RPMI8226 (cell line): ENCODE data around the gene RHBDL3.
"Not testable (repeated sequence)": the region's sequence is repeated elsewhere in the genome, so short reads cannot be mapped to it uniquely, and the experiment has no call there.

ENCODE experiments used
- DNase-seq: peaks from one replicate; pipeline ENCODE4 v3.0.0-alpha.2; 2015

RHBDL3 gene

DNA sequence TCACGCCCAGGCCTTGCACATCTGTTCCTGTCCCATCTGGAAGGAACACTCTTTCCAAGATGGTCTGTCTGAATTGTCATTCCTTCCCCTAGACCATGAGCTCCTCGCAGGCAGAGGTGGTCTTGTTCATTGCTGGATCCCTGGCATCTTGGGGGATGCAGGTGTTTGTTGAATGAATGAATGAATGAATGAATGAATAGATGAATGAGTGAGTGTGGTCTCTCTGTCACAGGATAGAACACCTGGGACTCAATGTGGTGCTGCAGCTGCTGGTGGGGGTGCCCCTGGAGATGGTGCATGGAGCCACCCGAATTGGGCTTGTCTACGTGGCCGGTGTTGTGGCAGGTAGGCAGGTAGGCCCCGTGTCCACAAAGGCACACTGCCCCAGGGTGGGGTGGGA lies 32.2 kb downstream of the RHBDL3 start:
- DNase-seq = no peak

GRCh38 chr17:32298298-32298697 lies 32.7 kb downstream of the RHBDL3 start:
- no peak for DNase-seq

- DNase-seq = no peak
Observed at GRCh38 chr17:32298721-32299579, 33.3 kb downstream of the RHBDL3 start.

GRCh38 chr17:32299580-32300164 lies 34.0 kb downstream of the RHBDL3 start:
- DNase-seq = no peak

DNA sequence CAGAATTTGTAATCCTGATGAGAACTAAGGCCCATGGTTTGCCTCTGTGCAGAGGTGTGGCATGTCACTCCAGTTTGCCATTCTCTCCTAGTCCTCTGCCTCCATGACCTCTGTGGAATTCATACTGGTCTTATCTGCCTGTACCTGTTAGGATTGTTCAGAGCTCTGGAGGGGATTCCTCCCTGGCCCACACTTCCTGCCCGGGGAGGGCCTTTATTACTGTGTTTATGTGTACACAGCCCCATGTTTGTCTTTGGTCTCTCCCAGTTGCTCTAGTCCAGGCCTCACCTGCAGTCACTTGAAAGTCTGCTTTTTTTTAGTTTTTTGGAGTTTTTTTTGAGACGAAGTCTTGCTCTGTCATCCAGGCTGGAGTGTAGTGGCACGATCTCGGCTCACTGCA lies 36.4 kb downstream of the RHBDL3 start:
- DNase-seq = no peak

GRCh38 chr17:32302860-32303649 lies 37.4 kb downstream of the RHBDL3 start:
- DNase-seq = no peak

DNA sequence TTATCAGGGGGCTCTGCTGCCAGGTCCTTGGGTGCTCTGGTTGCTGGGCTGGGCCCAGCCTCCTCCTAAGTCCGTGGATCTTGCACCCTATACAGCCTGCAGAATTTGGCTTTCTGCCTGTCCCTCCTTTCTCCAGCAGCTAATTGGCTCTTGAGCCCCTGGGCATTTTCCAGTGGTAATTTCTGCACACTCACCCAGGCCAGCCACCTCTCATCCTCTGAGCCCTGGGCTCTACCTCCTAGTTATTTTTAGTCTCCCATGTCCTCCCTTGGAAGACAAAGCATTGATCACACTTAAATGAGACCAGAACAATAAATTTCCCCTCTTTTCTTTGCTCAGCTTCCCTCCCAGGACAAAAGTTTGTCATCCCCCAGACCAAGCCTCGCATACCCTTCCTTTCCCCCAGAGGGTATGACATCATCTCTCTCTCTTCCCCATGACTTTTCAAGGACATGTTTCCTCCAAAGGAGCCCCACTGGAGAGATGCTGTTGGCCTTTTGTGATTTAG lies 38.2 kb downstream of the RHBDL3 start:
- DNase-seq = no peak

DNA sequence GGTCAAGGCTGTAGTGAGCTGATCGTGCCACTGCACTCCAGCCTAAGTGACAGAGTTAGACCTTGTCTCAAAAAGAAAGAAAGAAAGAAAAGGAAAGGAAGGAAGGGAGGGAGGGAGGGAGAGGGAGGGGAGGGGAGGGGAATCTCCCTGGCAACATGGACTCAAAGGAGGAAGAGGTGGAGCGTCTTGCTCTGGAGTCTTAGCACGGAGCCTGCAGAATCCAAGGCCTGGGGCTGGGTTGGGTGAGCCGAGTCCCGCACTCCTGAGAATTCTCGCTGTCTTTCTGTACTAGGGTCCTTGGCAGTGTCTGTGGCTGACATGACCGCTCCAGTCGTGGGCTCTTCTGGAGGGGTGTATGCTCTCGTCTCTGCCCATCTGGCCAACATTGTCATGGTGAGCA lies 39.4 kb downstream of the RHBDL3 start:
- no peak for DNase-seq

DNA sequence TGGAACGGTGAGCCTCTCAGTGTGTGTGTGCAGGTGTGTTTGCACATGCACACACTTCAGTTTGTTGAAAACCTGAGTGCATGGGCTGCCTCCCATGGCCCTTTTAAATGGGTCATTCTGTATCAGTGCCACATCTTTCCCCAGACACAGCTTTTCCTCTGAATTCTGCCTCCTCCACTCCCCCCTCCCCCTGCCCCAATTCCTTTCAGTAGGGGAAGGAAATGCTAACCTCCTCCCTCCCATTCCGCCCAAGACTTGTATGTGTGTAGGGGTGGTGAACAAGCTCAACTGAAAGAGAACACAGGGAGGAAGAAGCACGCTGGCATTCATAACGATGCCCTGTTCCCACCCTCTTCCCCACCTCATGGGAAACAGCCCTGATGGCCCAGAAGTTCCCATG lies 42.0 kb downstream of the RHBDL3 start:
- DNase-seq = no peak

DNA sequence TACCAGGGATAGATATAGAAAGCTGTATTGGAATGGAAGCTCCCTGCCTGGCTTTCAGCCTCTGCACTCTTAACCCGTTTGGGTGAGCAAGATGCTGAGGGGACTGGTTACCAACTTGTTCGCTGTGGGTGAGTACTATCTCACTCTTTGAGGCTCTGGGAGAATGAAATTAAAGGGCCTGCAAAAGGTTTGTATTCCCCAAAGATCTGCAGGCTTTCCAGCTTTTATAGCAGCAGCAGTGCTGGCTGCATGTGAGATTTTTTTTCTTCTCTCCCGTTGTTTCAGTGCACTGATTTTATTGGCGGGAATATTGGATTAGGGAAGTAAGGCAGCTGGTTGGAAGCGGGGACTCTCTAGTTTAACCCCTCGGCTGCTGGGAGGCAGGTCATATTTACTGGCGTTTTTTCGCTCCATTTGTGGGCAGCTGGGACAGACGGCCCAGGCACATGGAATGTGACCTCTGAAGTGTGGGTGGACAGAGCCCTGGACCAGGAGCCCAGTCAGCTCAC lies 45.5 kb downstream of the RHBDL3 start:
- no peak for DNase-seq

GRCh38 chr17:32314636-32315035 lies 49.0 kb downstream of the RHBDL3 start:
- DNase-seq = no peak

DNA sequence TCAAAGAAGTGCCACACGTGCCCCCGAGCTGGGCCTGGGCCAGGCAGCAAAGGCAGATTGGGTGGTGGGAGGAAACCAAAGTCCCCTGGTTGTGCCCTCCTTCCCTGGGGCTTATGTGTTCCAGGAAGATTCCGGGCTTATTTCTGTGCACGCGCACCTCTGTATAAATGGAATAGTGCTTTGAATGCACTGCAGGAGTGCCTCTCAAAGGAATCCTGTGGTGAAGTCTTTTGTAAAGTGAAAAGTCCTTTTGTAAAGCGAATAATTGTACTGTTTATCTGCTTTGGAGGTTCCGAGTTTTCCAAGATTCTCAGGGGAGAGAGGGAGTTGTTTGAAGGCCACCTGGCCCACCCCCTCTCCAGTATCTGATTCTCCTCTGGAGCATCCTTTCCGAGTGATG lies 49.5 kb downstream of the RHBDL3 start:
- no peak for DNase-seq

DNA sequence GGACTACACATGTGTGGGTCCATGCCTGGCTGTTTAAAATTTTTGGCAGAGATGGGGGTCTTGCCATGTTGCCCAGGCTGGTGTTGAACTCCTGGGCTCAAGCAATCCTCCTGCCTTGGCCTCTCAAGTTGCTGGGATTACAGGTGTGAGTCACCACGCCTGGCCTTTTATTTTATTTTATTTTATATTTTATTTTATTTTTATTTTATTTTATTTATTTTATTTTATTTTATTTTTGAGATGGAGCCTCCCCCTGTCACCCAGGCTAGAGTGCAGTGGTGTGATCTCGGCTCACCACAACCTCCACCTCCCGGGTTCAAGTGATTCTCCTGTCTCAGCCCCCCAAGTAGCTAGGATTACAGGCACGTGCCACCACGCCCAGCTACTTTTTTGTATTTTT lies 51.0 kb downstream of the RHBDL3 start:
- DNase-seq = not testable (repeated sequence)

- DNase-seq = no peak
Observed at GRCh38 chr17:32317353-32317752, 51.7 kb downstream of the RHBDL3 start.

DNA sequence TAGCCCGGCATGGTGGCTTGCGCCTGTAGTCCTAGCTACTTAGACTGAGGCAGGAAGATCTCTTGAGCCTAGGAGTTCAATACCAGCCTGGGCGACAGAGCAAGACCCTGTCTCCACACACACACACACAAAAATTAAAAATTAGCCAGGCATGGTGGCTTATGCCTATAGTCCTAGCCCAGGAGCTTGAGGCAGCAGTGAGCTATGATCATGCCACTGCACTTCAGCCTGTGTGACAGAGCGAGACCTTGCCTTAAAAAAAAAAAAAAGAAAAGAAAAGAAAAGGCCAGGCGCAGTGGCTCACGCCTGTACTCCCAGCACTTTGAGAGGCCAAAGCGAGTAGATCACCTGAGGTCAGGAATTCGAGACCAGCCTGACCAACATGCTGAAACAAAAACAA lies 52.4 kb downstream of the RHBDL3 start:
- no peak for DNase-seq

- peak; percentile 76 for DNase-seq
Observed at GRCh38 chr17:32319548-32319905, 53.9 kb downstream of the RHBDL3 start.

DNA sequence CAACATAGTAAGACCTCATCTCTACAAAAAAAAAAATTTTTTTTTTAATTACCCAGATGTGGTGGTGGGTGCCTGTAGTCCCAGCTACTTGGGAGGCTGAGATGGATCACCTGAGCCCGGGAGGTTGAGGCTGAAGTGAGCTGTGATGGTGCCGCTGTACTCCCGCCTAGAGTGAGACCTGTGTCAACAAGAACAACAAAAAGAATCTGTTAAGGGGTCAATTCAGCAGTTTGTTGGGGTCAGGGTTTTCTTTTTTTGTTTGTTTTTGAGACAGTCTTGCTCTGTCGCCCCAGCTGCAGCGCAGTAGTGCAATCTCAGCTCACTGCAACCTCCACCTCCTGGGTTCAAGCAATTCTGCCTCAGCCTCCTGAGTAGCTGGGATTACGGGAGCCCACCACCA lies 54.4 kb downstream of the RHBDL3 start:
- DNase-seq = not testable (repeated sequence)

GRCh38 chr17:32320847-32321246 lies 55.2 kb downstream of the RHBDL3 start:
- DNase-seq = no peak

DNA sequence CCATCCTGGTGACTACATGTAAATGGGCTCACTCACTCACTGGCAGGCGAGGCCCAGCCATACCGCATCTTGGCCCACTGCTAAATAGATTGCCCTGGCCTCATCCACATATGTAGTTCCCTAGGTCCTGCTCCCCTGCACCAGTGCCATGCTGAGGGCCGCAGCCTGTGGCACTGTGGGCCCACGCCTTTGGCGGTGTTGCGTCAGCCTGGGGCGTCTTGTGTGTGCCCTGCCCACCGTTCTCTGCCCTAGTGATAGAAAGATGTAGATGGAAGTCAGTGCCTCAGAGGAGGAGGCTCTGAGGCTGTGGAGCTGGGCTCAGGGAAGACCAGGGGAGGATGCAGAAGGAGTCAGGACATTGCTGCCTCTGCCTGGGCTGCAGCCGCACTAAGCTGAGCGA lies 57.4 kb downstream of the RHBDL3 start:
- no peak for DNase-seq

DNA sequence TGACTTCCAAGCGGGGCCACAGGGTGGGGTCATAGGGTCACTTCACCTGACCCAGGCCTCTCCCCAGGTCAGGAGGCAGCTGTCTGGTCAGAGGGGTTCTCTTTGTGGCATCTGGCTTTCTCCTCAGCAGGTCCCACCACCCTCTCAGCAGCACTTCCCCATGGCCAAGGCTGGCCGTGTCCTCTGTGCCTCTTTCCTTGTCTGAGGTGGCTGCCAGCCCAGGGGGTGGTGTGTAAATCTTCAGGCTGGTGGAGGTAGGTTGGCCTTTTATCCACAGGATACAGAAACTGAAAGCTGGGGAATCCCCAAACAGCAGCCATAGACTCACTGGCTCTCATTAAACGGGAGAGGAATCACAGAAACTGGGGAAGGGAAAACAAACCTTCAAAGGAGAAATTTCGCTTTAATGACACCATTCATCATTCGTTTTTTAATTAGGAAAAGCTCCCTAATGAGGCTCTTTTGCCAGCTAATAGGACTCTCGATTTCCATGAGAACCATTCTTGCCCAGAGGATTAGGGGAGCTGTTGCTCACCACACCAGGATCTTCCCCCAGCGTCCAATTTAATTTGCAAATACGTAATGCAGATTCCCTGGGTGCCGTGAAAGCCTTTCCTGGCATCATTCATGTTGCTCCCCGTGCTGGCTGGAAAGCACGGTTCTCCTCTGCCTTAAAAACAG lies 58.3 kb downstream of the RHBDL3 start:
- DNase-seq = peak; percentile 61

GRCh38 chr17:32327911-32328310 lies 62.3 kb downstream of the RHBDL3 start:
- DNase-seq = no peak

DNA sequence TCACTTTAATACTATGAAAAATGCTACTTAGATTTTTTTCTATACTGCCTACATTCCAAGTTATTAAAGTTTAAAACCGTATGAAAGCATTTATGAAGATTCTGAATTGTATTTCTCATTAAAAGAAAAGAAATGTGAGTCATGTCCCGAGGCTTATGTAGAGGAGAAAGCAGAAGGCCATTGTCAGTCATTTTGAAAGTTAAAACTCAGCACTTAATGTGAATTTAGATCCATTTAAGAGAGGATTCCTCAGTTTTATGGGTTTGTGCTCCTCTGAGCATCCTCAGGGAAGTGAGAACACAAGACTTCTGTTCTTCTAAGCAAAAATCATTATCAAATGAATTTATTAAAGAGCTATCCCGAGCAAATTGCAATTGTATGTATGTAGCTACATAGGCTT lies 64.5 kb downstream of the RHBDL3 start:
- no peak for DNase-seq
